ENCODE measurements around the gene TPTE. TPM values are rescaled to one million over a fixed set of nuclear protein-coding genes. Genes with fewer than 3 reads are reported as not detected.
"Not testable (repeated sequence)": the region's sequence is repeated elsewhere in the genome, so short reads cannot be mapped to it uniquely, and the experiment has no call there.

TPTE gene
- total RNA-seq, 1 donor from 2014 or later: not detected

GRCh38 chr21:10639123-10639522 lies 117.7 kb downstream of the TPTE start:
- intact Hi-C loops (cut with micrococcal nuclease): no loop called here
- no peak overlapping the region for H3K27ac Mint-ChIP-seq
- no peak overlapping the region for H3K4me3 Mint-ChIP-seq
- no peaks in the 10 kb centered on the region for H3K36me3 Mint-ChIP-seq (ENCODE audit: low read depth)
- no peaks in the 10 kb centered on the region for H3K9me3 Mint-ChIP-seq
- no peaks in the 10 kb centered on the region for H3K27me3 Mint-ChIP-seq
- no peaks in the 10 kb centered on the region for H3K4me1 Mint-ChIP-seq
- DNase-seq: no peak

- H3K36me3 Mint-ChIP-seq (ENCODE audit: low read depth); H3K27ac Mint-ChIP-seq; H3K4me3 Mint-ChIP-seq; H3K9me3 Mint-ChIP-seq; H3K27me3 Mint-ChIP-seq; DNase-seq; intact Hi-C loops (cut with micrococcal nuclease); H3K4me1 Mint-ChIP-seq: not testable (repeated sequence)
Observed at GRCh38 chr21:10639746-10640145, 118.4 kb downstream of the TPTE start.

- Mint-ChIP-seq H3K27ac (no peak overlapping the region), H3K36me3 (ENCODE audit: low read depth) (no peaks in the 10 kb centered on the region), H3K27me3 (no peaks in the 10 kb centered on the region), H3K4me1 (no peaks in the 10 kb centered on the region), H3K4me3 (no peak overlapping the region), H3K9me3 (no peaks in the 10 kb centered on the region)
- intact Hi-C loops (cut with micrococcal nuclease): no loop called here
- no peak for DNase-seq
Observed at GRCh38 chr21:10640446-10640845, 119.1 kb downstream of the TPTE start.

- no peaks in the 10 kb centered on the region for H3K4me1 Mint-ChIP-seq
- no peak overlapping the region for H3K27ac Mint-ChIP-seq
- H3K4me3 Mint-ChIP-seq: no peak overlapping the region
- no peaks in the 10 kb centered on the region for H3K27me3 Mint-ChIP-seq
- H3K36me3 Mint-ChIP-seq (ENCODE audit: low read depth): no peaks in the 10 kb centered on the region
- intact Hi-C loops (cut with micrococcal nuclease): no loop called here
- DNase-seq: no peak
- H3K9me3 Mint-ChIP-seq: no peaks in the 10 kb centered on the region
Observed at GRCh38 chr21:10641107-10641506, 119.7 kb downstream of the TPTE start.

- intact Hi-C loops (cut with micrococcal nuclease); DNase-seq; H3K27me3 Mint-ChIP-seq; H3K27ac Mint-ChIP-seq; H3K9me3 Mint-ChIP-seq; H3K4me3 Mint-ChIP-seq; H3K4me1 Mint-ChIP-seq; H3K36me3 Mint-ChIP-seq (ENCODE audit: low read depth): not testable (repeated sequence)
Observed at GRCh38 chr21:10645667-10646066, 124.3 kb downstream of the TPTE start.

GRCh38 chr21:10649350-10650149 lies 128.2 kb downstream of the TPTE start:
- intact Hi-C loops (cut with micrococcal nuclease); DNase-seq; H3K4me1 Mint-ChIP-seq; H3K9me3 Mint-ChIP-seq; H3K27me3 Mint-ChIP-seq; H3K27ac Mint-ChIP-seq; H3K4me3 Mint-ChIP-seq; H3K36me3 Mint-ChIP-seq (ENCODE audit: low read depth): not testable (repeated sequence)

- H3K36me3 Mint-ChIP-seq (ENCODE audit: low read depth); H3K27me3 Mint-ChIP-seq; H3K27ac Mint-ChIP-seq; H3K9me3 Mint-ChIP-seq; H3K4me3 Mint-ChIP-seq; DNase-seq; H3K4me1 Mint-ChIP-seq; intact Hi-C loops (cut with micrococcal nuclease): not testable (repeated sequence)
Observed at GRCh38 chr21:10650297-10650696, 128.9 kb downstream of the TPTE start.
